Upper lobe of left lung (tissue), 6 donors: ENCODE data around the gene PSME3IP1. TPM values are rescaled to one million over a fixed set of nuclear protein-coding genes. Genes with fewer than 3 reads are reported as not detected.

Source experiments
- ATAC-seq, 2 donors: fragments of 200-7000 bp; cut with Tn5 transposase; one replicate each; pipeline ENCODE4 v1.9.1; 2022; ENCODE audit warnings: mild to moderate bottlenecking in 2 of 2, moderate library complexity in 2 of 2; ENCODE audit not compliant: low FRiP score in 2 of 2
- DNase-seq, 2 donors: peaks; one replicate each; pipeline ENCODE4 v3.0.0-alpha.2; 2019 to 2020
- H3K27ac ChIP-seq, 4 donors: fragments of 200-600 bp; sonication (generic); one replicate each; pipeline ENCODE4 v1.5.1; 2016 to 2019
- H3K27me3 ChIP-seq, 4 donors: fragments of 200-600 bp; sonication (generic); one replicate each; pipeline ENCODE4 v1.5.1; 2017 to 2019
- H3K36me3 ChIP-seq, 4 donors: fragments of 200-600 bp; sonication (generic); one replicate each; pipeline ENCODE4 v1.5.1; 2016 to 2019
- H3K4me1 ChIP-seq, 4 donors: fragments of 200-600 bp; sonication (generic); one replicate each; pipeline ENCODE4 v1.5.1; 2018 to 2019
- H3K4me3 ChIP-seq, 4 donors: fragments of 200-600 bp; sonication (generic); one replicate each; pipeline ENCODE4 v1.5.1; 2017 to 2019; ENCODE audit warnings: mild to moderate bottlenecking in 2 of 4, moderate library complexity in 1 of 4
- H3K9me3 ChIP-seq, 4 donors: fragments of 200-600 bp; sonication (generic); one replicate each; pipeline ENCODE4 v1.5.1; 2018 to 2019
- CTCF ChIP-seq, 6 experiments: fragments of 450-650 bp in 4 of 6; fragments of 200-600 bp in 2 of 6; sonication (generic) in 2 of 6; IDR thresholded peaks; one replicate each; pipeline ENCODE4 v1.5.1; 2016 to 2019; ENCODE audit warnings: antibody characterized with exemption in 6 of 6
- EP300 ChIP-seq, 4 donors: sonication (generic); formaldehyde crosslinking; IDR thresholded peaks; one replicate each; pipeline ENCODE4 v1.5.1; 2017; ENCODE audit warnings: antibody characterized with exemption in 4 of 4, control low read depth in 2 of 4
- POLR2A ChIP-seq, 4 donors: fragments of 450-650 bp; IDR thresholded peaks; one replicate each; pipeline ENCODE4 v1.5.1; 2016 to 2017; ENCODE audit warnings: antibody characterized with exemption in 4 of 4, mild to moderate bottlenecking in 2 of 4
- POLR2AphosphoS5 ChIP-seq, 2 donors: sonication (generic); formaldehyde crosslinking; IDR thresholded peaks; one replicate each; pipeline ENCODE4 v1.5.1; 2017; ENCODE audit warnings: antibody characterized with exemption in 2 of 2
- WGBS, 2 donors: methylation state at CpG; one replicate each; pipeline ENCODE4 v1.1.5; 2017 to 2018; 5-methylcytosine and 5-hydroxymethylcytosine counted together
- total RNA-seq, 6 donors: library from RNA; depleted of rRNA in 4 of 6; stranded (reverse); fragments of >200 nt in 4 of 6; gene quantifications; one replicate each; pipeline versions ENCODE4 v1.1.0 to v1.2.1, GENCODE V29; 2016 to 2021
- donor health status: DM: no; HTN: no; CAD: no; lungs with moderate emphysema.
- donor health status: DM: no; HTN: yes; CAD: no; lungs with severe emphysema.

PSME3IP1 gene
- total RNA-seq, 6 donors from 2014 or later = 49.9 to 113 (median 75.2) TPM

GRCh38 chr16:57115514-57116182 lies 70.2 kb downstream of the PSME3IP1 start:
- WGBS, 2 donors = 55 to 69% methylated on average over 8 to 22 of the region's 25 CpGs
- H3K36me3 ChIP-seq = peaks cover 8 to 69% (median 48%) of the 10 kb centered on the region in 4 donors
- TF ChIP-seq POLR2A (IDR thresholded peaks at IDR 0.05) (no peak), CTCF (IDR thresholded peaks at IDR 0.05) (no peak), EP300 (IDR thresholded peaks at IDR 0.05) (no peak), POLR2AphosphoS5 (IDR thresholded peaks at IDR 0.05) (no peak)
- no peak overlapping the region for H3K4me3 ChIP-seq
- H3K4me1 ChIP-seq = peaks cover 3 to 29% (median 8%) of the 10 kb centered on the region in 4 donors
- ATAC-seq (peak in 1 of 2 donors; percentile 54), DNase-seq (peak; percentile 33 to 53)
- no peaks in the 10 kb centered on the region for H3K27me3 ChIP-seq
- peak overlapping the region in 3 of 4 donors; percentile 19 to 66 (median 39) for H3K27ac ChIP-seq
- H3K9me3 ChIP-seq = no peaks in the 10 kb centered on the region

- DNase-seq (peak in 1 of 2 donors; percentile 39), ATAC-seq (no peak)
- TF ChIP-seq POLR2AphosphoS5 (IDR thresholded peaks at IDR 0.05) (no peak), CTCF (IDR thresholded peaks at IDR 0.05) (no peak), EP300 (IDR thresholded peaks at IDR 0.05) (no peak), POLR2A (IDR thresholded peaks at IDR 0.05) (no peak)
- peaks cover 3 to 29% (median 8%) of the 10 kb centered on the region in 4 donors for H3K4me1 ChIP-seq
- H3K4me3 ChIP-seq = no peak overlapping the region
- H3K27me3 ChIP-seq = no peaks in the 10 kb centered on the region
- 67 to 88% methylated on average over 6 to 10 of the region's 10 CpGs for WGBS, 2 donors
- H3K9me3 ChIP-seq = no peaks in the 10 kb centered on the region
- H3K36me3 ChIP-seq = peaks cover 8 to 64% (median 46%) of the 10 kb centered on the region in 4 donors
- H3K27ac ChIP-seq = peak overlapping the region in 2 of 4 donors; percentile 39 to 66
Observed at GRCh38 chr16:57115168-57115513, 70.7 kb downstream of the PSME3IP1 start.

GRCh38 chr16:57113664-57114063 lies 72.2 kb downstream of the PSME3IP1 start:
- WGBS, 2 donors = 84 to 85% methylated on average over 5 of the region's 5 CpGs
- H3K27ac ChIP-seq = peak overlapping the region in 1 of 4 donors; percentile 63

GRCh38 chr16:57113042-57113453 lies 72.8 kb downstream of the PSME3IP1 start:
- Histone ChIP-seq H3K9me3 (no peaks in the 10 kb centered on the region), H3K4me3 (no peak overlapping the region), H3K27me3 (no peaks in the 10 kb centered on the region), H3K27ac (peak overlapping the region; percentile 10 to 66 (median 58)), H3K4me1 (peaks cover 3 to 29% (median 12%) of the 10 kb centered on the region in 4 donors), H3K36me3 (peaks cover 8 to 45% (median 36%) of the 10 kb centered on the region in 4 donors)
- 90% methylated on average over 14 of the region's 14 CpGs for WGBS, 2 donors
- TF ChIP-seq EP300 (IDR thresholded peaks at IDR 0.05) (no peak), CTCF (IDR thresholded peaks at IDR 0.05) (no peak), POLR2A (IDR thresholded peaks at IDR 0.05) (no peak), POLR2AphosphoS5 (IDR thresholded peaks at IDR 0.05) (no peak)
- DNase-seq = no peak
- ATAC-seq = no peak

More at GRCh38 chr16:57113664-57114063, 72.2 kb downstream of the PSME3IP1 start:
- H3K9me3 ChIP-seq = no peaks in the 10 kb centered on the region
- DNase-seq (no peak), ATAC-seq (no peak)
- no peak for TF ChIP-seq POLR2AphosphoS5 (IDR thresholded peaks at IDR 0.05)
- no peak for TF ChIP-seq POLR2A (IDR thresholded peaks at IDR 0.05)
- TF ChIP-seq CTCF (IDR thresholded peaks at IDR 0.05) = no peak
- TF ChIP-seq EP300 (IDR thresholded peaks at IDR 0.05) = no peak
- no peak overlapping the region for H3K4me3 ChIP-seq
- H3K4me1 ChIP-seq = peaks cover 3 to 29% (median 10%) of the 10 kb centered on the region in 4 donors
- no peaks in the 10 kb centered on the region for H3K27me3 ChIP-seq
- H3K36me3 ChIP-seq = peaks cover 8 to 52% (median 36%) of the 10 kb centered on the region in 4 donors
